Measurements from ENCODE around the gene PLEKHO1. TPM values are rescaled to one million over a fixed set of nuclear protein-coding genes. Genes with fewer than 3 reads are reported as not detected.
"Not testable (repeated sequence)": the region's sequence is repeated elsewhere in the genome, so short reads cannot be mapped to it uniquely, and the experiment has no call there.

The PLEKHO1 gene
- total RNA-seq, 1 donor from 2014 or later, result 44.3 TPM

GRCh38 chr1:150164779-150165178, 15.1 kb downstream of the PLEKHO1 start:
- intact Hi-C loops (cut with micrococcal nuclease), result loop anchor here (10.0 kb wide), 1 partner anchor 200 kb away; no protein-coding TSS in a partner anchor
- no peak for ATAC-seq
- no peak for DNase-seq

GRCh38 chr1:150165622-150166612, 16.2 kb downstream of the PLEKHO1 start:
- ATAC-seq, result peak; percentile 8
- DNase-seq, result peak; percentile 57
- intact Hi-C loops (cut with micrococcal nuclease), result loop anchor here (10.0 kb wide), 1 partner anchor 201 kb away; no protein-coding TSS in a partner anchor

GRCh38 chr1:150168960-150169601, 19.4 kb downstream of the PLEKHO1 start:
- intact Hi-C loops (cut with micrococcal nuclease), result loop anchor here (1.0 to 10.0 kb wide), 2 partner anchors 96 to 204 kb away; no protein-coding TSS in a partner anchor
- ATAC-seq, result peak; percentile 58
- DNase-seq, result peak; percentile 83

GRCh38 chr1:150171801-150172200, 22.1 kb downstream of the PLEKHO1 start:
- intact Hi-C loops (cut with micrococcal nuclease), result no loop called here
- ATAC-seq (no peak), DNase-seq (no peak)

- ATAC-seq (no peak), DNase-seq (no peak)
These were observed 23.4 kb downstream of the PLEKHO1 start for GRCh38 chr1:150173141-150173585.

GRCh38 chr1:150176593-150176992, 26.9 kb downstream of the PLEKHO1 start:
- intact Hi-C loops (cut with micrococcal nuclease), result no loop called here
- DNase-seq (no peak), ATAC-seq (peak; percentile 20)

More at GRCh38 chr1:150173141-150173585, 23.4 kb downstream of the PLEKHO1 start:
- intact Hi-C loops (cut with micrococcal nuclease), result no loop called here

GRCh38 chr1:150178548-150178947, 28.8 kb downstream of the PLEKHO1 start:
- no peak for DNase-seq
- intact Hi-C loops (cut with micrococcal nuclease), result no loop called here
- peak; percentile 35 for ATAC-seq

- no peak for ATAC-seq
- DNase-seq, result no peak
- intact Hi-C loops (cut with micrococcal nuclease), result no loop called here
These were observed 30.2 kb downstream of the PLEKHO1 start for GRCh38 chr1:150179867-150180266.

GRCh38 chr1:150180474-150180873, 30.8 kb downstream of the PLEKHO1 start:
- intact Hi-C loops (cut with micrococcal nuclease), result no loop called here
- ATAC-seq, result no peak
- no peak for DNase-seq

- ATAC-seq (no peak), DNase-seq (no peak)
- intact Hi-C loops (cut with micrococcal nuclease), result no loop called here
These were observed 32.5 kb downstream of the PLEKHO1 start for GRCh38 chr1:150182247-150182646.

GRCh38 chr1:150183061-150183460, 33.3 kb downstream of the PLEKHO1 start:
- ATAC-seq, result no peak
- intact Hi-C loops (cut with micrococcal nuclease), result no loop called here
- DNase-seq, result no peak

GRCh38 chr1:150185481-150185880, 35.8 kb downstream of the PLEKHO1 start:
- DNase-seq (no peak), ATAC-seq (no peak)
- intact Hi-C loops (cut with micrococcal nuclease), result no loop called here

GRCh38 chr1:150186438-150186788, 36.7 kb downstream of the PLEKHO1 start:
- intact Hi-C loops (cut with micrococcal nuclease); ATAC-seq; DNase-seq: not testable (repeated sequence)

GRCh38 chr1:150186789-150187559, 37.3 kb downstream of the PLEKHO1 start:
- DNase-seq (no peak), ATAC-seq (peak; percentile 59)
- intact Hi-C loops (cut with micrococcal nuclease), result no loop called here

GRCh38 chr1:150187560-150187931, 37.8 kb downstream of the PLEKHO1 start:
- intact Hi-C loops (cut with micrococcal nuclease), result no loop called here
- peak; percentile 39 for ATAC-seq
- DNase-seq, result no peak

GRCh38 chr1:150192012-150192411, 42.3 kb downstream of the PLEKHO1 start:
- DNase-seq (no peak), ATAC-seq (peak; percentile 91)
- intact Hi-C loops (cut with micrococcal nuclease), result no loop called here

- intact Hi-C loops (cut with micrococcal nuclease), result no loop called here
- ATAC-seq (no peak), DNase-seq (no peak)
These were observed 44.8 kb downstream of the PLEKHO1 start for GRCh38 chr1:150194381-150195031.

- ATAC-seq (no peak), DNase-seq (no peak)
- intact Hi-C loops (cut with micrococcal nuclease), result no loop called here
These were observed 46.7 kb downstream of the PLEKHO1 start for GRCh38 chr1:150196417-150196816.

Measured in left ventricle myocardium superior (tissue), 1 donor.